ENCODE data around the gene LRRC7.

- TF ChIP-seq CHD2 (IDR thresholded peaks at IDR 0.05; ENCODE audit: low read depth, low read length) = no peak
- no peak for TF ChIP-seq ZNF615 (CRISPR knock-in tag; IDR thresholded peaks at IDR 0.05; ENCODE audit: borderline replicate concordance)
- TF ChIP-seq POLR2AphosphoS5 (IDR thresholded peaks at IDR 0.05; ENCODE audit: low read depth, low read length) = no peak
- no peak for TF ChIP-seq POLR2A (IDR thresholded peaks at IDR 0.05; ENCODE audit: insufficient read depth in 1 of 2, low read depth in 2 of 2, low read length in 2 of 2)
- no peak for TF ChIP-seq HMG20A (CRISPR knock-in tag; IDR thresholded peaks at IDR 0.05; ENCODE audit: borderline replicate concordance)
- TF ChIP-seq ZNF280D (CRISPR knock-in tag; IDR thresholded peaks at IDR 0.05) = no peak
- no peak for TF ChIP-seq ZNF224 (CRISPR knock-in tag; IDR thresholded peaks at IDR 0.05)
- no peak for TF ChIP-seq ZBTB4 (CRISPR knock-in tag; IDR thresholded peaks at IDR 0.05; ENCODE audit: borderline replicate concordance)
- no peak for TF ChIP-seq CTCF (CRISPR knock-in tag; IDR thresholded peaks at IDR 0.05)
- no peak for TF ChIP-seq ZNF614 (CRISPR knock-in tag; IDR thresholded peaks at IDR 0.05; ENCODE audit: borderline replicate concordance)
- TF ChIP-seq HOXA7 (CRISPR knock-in tag; IDR thresholded peaks at IDR 0.05) = no peak
- TF ChIP-seq FOXJ3 (CRISPR knock-in tag; IDR thresholded peaks at IDR 0.05; ENCODE audit: borderline replicate concordance) = no peak
Observed at GRCh38 chr1:70005386-70006034, 437.8 kb downstream of the LRRC7 start.

Measured in HepG2 (cell line).